Calu3 (cell line): ENCODE measurements around the gene HYKK. TPM values are rescaled to one million over a fixed set of nuclear protein-coding genes. Genes with fewer than 3 reads are reported as not detected.

ENCODE experiments used
- BruUV-seq: library from RNA; stranded (reverse); fragments of 400-500 nt; replicated peaks from 2 replicates; lab custom pipeline; 2021; lab: Mats Ljungman, UMichigan
- CTCF ChIA-PET: fragments of 300-600 bp; sonication (Branson Sonifier 250); formaldehyde crosslinking; loops from one replicate; lab custom pipeline; 2022; ENCODE audit warnings: antibody characterized with exemption; lab: Charles Lee
- DNase-seq: peaks from one replicate; pipeline ENCODE4 v3.0.0; 2022
- H3K27ac Mint-ChIP-seq: one replicate; pipeline ENCODE4 v1.8.0; 2022; ENCODE audit warnings: mixed read lengths; ENCODE audit not compliant: unreplicated experiment
- H3K27me3 Mint-ChIP-seq: one replicate; pipeline ENCODE4 v1.8.0; 2022; ENCODE audit warnings: mixed read lengths; ENCODE audit not compliant: unreplicated experiment
- H3K36me3 Mint-ChIP-seq: one replicate; pipeline ENCODE4 v1.8.0; 2022; ENCODE audit warnings: mild to moderate bottlenecking, moderate library complexity, mixed read lengths; ENCODE audit not compliant: insufficient read depth, unreplicated experiment
- H3K4me1 Mint-ChIP-seq: one replicate; pipeline ENCODE4 v1.8.0; 2022; ENCODE audit warnings: mild to moderate bottlenecking, low read depth, mixed read lengths; ENCODE audit not compliant: unreplicated experiment
- H3K4me3 Mint-ChIP-seq: one replicate; pipeline ENCODE4 v1.8.0; 2022; ENCODE audit warnings: mild to moderate bottlenecking, low read depth, moderate library complexity, mixed read lengths; ENCODE audit not compliant: unreplicated experiment
- H3K9me3 Mint-ChIP-seq: one replicate; pipeline ENCODE4 v1.8.0; 2022; ENCODE audit warnings: low read depth, mixed read lengths; ENCODE audit not compliant: unreplicated experiment
- intact Hi-C: fragments of 100-400 bp; cut with micrococcal nuclease; formaldehyde crosslinking; loops from one replicate; pipeline ENCODE4 v1.10.0; 2022; ENCODE audit not compliant: unreplicated experiment
- total RNA-seq: library from RNA; stranded (reverse); gene quantifications from 2 replicates; pipeline ENCODE4 v1.2.3, GENCODE V29; 2022
- TF ChIP-seq, protein P1 (sequence below): fragments of 200-600 bp; IDR thresholded peaks from one replicate; pipeline ENCODE4 v1.8.0; 2022; ENCODE audit warnings: antibody characterized with exemption; ENCODE audit not compliant: unreplicated experiment

HYKK gene
- total RNA-seq, 1 experiment from 2014 or later = 15.7 TPM

GRCh38 chr15:78561490-78561889 is 54.1 kb downstream of the HYKK start:
- H3K9me3 Mint-ChIP-seq = no peaks in the 10 kb centered on the region

GRCh38 chr15:78563092-78563491 is 55.7 kb downstream of the HYKK start:
- Mint-ChIP-seq H3K9me3 (no peaks in the 10 kb centered on the region), H3K4me1 (peaks cover 7% of the 10 kb centered on the region), H3K27ac (no peak overlapping the region), H3K36me3 (peaks cover 30% of the 10 kb centered on the region), H3K27me3 (no peaks in the 10 kb centered on the region), H3K4me3 (no peak overlapping the region)
- no TSS peak for BruUV-seq
- DNase-seq = no peak
- TF ChIP-seq, protein P1, sequence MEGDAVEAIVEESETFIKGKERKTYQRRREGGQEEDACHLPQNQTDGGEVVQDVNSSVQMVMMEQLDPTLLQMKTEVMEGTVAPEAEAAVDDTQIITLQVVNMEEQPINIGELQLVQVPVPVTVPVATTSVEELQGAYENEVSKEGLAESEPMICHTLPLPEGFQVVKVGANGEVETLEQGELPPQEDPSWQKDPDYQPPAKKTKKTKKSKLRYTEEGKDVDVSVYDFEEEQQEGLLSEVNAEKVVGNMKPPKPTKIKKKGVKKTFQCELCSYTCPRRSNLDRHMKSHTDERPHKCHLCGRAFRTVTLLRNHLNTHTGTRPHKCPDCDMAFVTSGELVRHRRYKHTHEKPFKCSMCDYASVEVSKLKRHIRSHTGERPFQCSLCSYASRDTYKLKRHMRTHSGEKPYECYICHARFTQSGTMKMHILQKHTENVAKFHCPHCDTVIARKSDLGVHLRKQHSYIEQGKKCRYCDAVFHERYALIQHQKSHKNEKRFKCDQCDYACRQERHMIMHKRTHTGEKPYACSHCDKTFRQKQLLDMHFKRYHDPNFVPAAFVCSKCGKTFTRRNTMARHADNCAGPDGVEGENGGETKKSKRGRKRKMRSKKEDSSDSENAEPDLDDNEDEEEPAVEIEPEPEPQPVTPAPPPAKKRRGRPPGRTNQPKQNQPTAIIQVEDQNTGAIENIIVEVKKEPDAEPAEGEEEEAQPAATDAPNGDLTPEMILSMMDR = no peak
- CTCF ChIA-PET = interaction anchor here (0.6 kb wide), 1 partner anchor 78 kb away, joined by 7 read pairs; no protein-coding TSS in a partner anchor
- intact Hi-C loops = no loop called here

More at GRCh38 chr15:78561490-78561889, 54.1 kb downstream of the HYKK start:
- CTCF ChIA-PET = no interaction called here
- no TSS peak for BruUV-seq
- intact Hi-C loops = no loop called here
- Mint-ChIP-seq H3K27ac (no peak overlapping the region), H3K4me3 (no peak overlapping the region), H3K36me3 (peaks cover 17% of the 10 kb centered on the region), H3K27me3 (no peaks in the 10 kb centered on the region), H3K4me1 (peaks cover 7% of the 10 kb centered on the region)
- no peak for DNase-seq
- TF ChIP-seq, protein P1 = no peak

DNA sequence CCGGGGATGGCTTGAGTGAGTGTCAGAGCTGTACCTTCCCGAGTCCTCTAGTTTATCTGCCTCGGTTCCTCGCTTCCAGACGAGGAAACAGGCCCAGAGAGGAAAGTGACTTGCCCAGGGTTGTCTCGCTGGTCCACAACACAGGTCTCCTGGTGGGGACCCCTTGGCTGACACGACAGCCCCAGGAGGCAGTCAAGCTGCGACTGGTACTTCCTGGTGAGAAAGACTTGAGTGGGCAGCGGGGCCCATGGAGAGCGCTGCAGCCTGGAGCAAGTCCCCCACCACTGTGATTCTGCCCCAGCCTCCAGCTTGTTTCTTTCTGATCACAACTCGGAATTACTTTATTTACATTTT is 57.3 kb downstream of the HYKK start:
- Mint-ChIP-seq H3K9me3 (no peaks in the 10 kb centered on the region), H3K4me1 (peaks cover 7% of the 10 kb centered on the region), H3K4me3 (peak overlapping the region; percentile 87), H3K27me3 (no peaks in the 10 kb centered on the region), H3K36me3 (peaks cover 30% of the 10 kb centered on the region), H3K27ac (peak overlapping the region; percentile 92)
- intact Hi-C loops = no loop called here
- no TSS peak for BruUV-seq
- TF ChIP-seq, protein P1 = no peak
- no peak for DNase-seq
- CTCF ChIA-PET = interaction anchor here (0.6 to 2.6 kb wide), 9 partner anchors 11 to 360 kb away, joined by 3 to 16 read pairs (median 3); partner anchors contain the start of genes HYKK, IREB2 and PSMA4

DNA sequence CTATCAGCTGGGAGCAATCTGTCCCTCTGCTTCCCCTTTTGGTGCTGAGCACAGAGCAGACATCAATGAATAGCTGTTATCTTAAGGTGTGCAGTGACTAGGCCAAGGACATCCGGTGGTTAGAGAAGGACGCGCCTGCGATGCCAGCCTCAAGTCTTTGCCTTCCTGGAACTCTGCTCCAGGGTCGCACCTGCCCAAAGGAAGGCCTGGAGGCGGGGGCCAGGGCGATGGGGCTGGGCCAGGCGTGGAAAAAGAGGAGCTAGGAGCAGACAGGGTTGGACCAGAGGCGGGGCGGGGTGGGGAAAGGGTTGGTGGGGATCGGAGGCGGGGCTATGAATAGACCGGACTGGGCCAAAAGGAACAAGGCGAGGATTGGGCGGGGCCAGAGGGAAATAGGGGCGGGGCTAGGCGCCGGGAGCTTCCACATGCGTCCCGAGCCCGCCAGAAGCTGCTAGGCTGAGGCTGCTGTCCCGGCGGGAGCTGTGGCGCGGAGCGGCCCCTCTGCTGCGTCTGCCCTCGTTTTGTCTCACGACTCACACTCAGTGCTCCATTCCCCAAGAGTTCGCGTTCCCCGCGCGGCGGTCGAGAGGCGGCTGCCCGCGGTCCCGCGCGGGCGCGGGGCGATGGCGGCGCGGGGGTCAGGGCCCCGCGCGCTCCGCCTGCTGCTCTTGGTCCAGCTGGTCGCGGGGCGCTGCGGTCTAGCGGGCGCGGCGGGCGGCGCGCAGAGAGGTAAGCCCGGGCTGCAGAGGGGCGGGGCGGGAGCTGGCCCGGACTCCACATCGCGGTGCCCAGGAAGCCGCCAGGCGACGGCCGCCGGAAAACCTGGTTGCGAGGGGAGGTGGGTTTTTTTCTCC is 57.9 kb downstream of the HYKK start, which contains the start of gene CHRNA5:
Gene CHRNA5, plus strand, starts transcription at position 424 of the 854 bp plus-strand sequence. Its CDS starts 200 bp downstream, at position 624.
- no TSS peak for BruUV-seq
- H3K4me3 Mint-ChIP-seq = peak within 1 kb of the TSS; percentile 87
- H3K27ac Mint-ChIP-seq = peak within 1 kb of the TSS; percentile 92
- peaks cover 30% of the 10 kb centered on the region for H3K36me3 Mint-ChIP-seq
- intact Hi-C loops = no loop called here
- CTCF ChIA-PET = interaction anchor here (0.6 to 2.6 kb wide), 17 partner anchors 9 to 414 kb away, joined by 3 to 16 read pairs (median 3); partner anchors contain the start of genes HYKK, IREB2 and PSMA4
- no peaks in the 10 kb centered on the region for H3K9me3 Mint-ChIP-seq
- DNase-seq = peak; percentile 98
- TF ChIP-seq, protein P1 = no peak
- H3K4me1 Mint-ChIP-seq = peaks cover 7% of the 10 kb centered on the region
- H3K27me3 Mint-ChIP-seq = no peaks in the 10 kb centered on the region
